SJCRH30 (cell line): ENCODE measurements around the gene RAB39A. TPM values are rescaled to one million over a fixed set of nuclear protein-coding genes. Genes with fewer than 3 reads are reported as not detected.
"Not testable (repeated sequence)": the region's sequence is repeated elsewhere in the genome, so short reads cannot be mapped to it uniquely, and the experiment has no call there.

Experiments used
- DNase-seq, 2 experiments: peaks; one replicate each; pipeline ENCODE4 v3.0.0-alpha.2; 2015 to 2020
- H3K27ac ChIP-seq: fragments of 250-450 bp; sonication (Bioruptor Pico); 2 replicates; pipeline ENCODE4 v1.5.1; 2020; ENCODE audit warnings: mild to moderate bottlenecking, moderate library complexity
- H3K27me3 ChIP-seq: fragments of 250-450 bp; sonication (Bioruptor Pico); 2 replicates; pipeline ENCODE4 v1.5.1; 2020; ENCODE audit warnings: mild to moderate bottlenecking, moderate library complexity
- H3K36me3 ChIP-seq: fragments of 250-450 bp; sonication (Bioruptor Pico); 2 replicates; pipeline ENCODE4 v1.5.1; 2020; ENCODE audit warnings: mild to moderate bottlenecking, moderate library complexity
- H3K4me1 ChIP-seq: fragments of 250-450 bp; sonication (Bioruptor Pico); 2 replicates; pipeline ENCODE4 v1.5.1; 2020; ENCODE audit warnings: mild to moderate bottlenecking, moderate library complexity
- H3K4me3 ChIP-seq: fragments of 250-450 bp; sonication (Bioruptor Pico); 2 replicates; pipeline ENCODE4 v1.5.1; 2020; ENCODE audit warnings: mild to moderate bottlenecking, moderate library complexity
- H3K9me3 ChIP-seq: fragments of 250-450 bp; sonication (Bioruptor Pico); replicated peaks from 2 replicates; pipeline ENCODE4 v1.5.1; 2020; ENCODE audit warnings: mild to moderate bottlenecking, moderate library complexity
- total RNA-seq: library from RNA; depleted of rRNA; stranded (reverse); fragments of >200 nt; shearing (Covaris generic); gene quantifications from 2 replicates; pipeline ENCODE4 v1.2.3, GENCODE V29; 2014; rRNA removed

The RAB39A gene
- total RNA-seq = 4.3 and 5.8 TPM in 2 replicates

- H3K27ac ChIP-seq = peak within 1 kb of the TSS; percentile 56
- DNase-seq = peak; percentile 92
- H3K36me3 ChIP-seq = no peaks in the 10 kb centered on the region
- H3K27me3 ChIP-seq = no peaks in the 10 kb centered on the region
- H3K9me3 ChIP-seq = no peaks in the 10 kb centered on the region
- no peaks in the 10 kb centered on the region for H3K4me1 ChIP-seq
- H3K4me3 ChIP-seq = peak within 1 kb of the TSS; percentile 73
Observed at GRCh38 chr11:107928046-107928766, at the start of gene RAB39A. Gene RAB39A, plus strand, starts transcription at chr11:107928448. Its CDS starts 121 bp downstream, at chr11:107928569.

GRCh38 chr11:107881471-107881870 is 46.8 kb upstream of the RAB39A start:
- not testable (repeated sequence) for H3K27me3 ChIP-seq, H3K4me1 ChIP-seq, H3K4me3 ChIP-seq, H3K36me3 ChIP-seq, H3K27ac ChIP-seq, DNase-seq, H3K9me3 ChIP-seq

- no peak overlapping the region for H3K4me3 ChIP-seq
- no peaks in the 10 kb centered on the region for H3K27me3 ChIP-seq
- H3K9me3 ChIP-seq = no peaks in the 10 kb centered on the region
- H3K27ac ChIP-seq = no peak overlapping the region
- no peak for DNase-seq
- H3K36me3 ChIP-seq = no peaks in the 10 kb centered on the region
- no peaks in the 10 kb centered on the region for H3K4me1 ChIP-seq
Observed at GRCh38 chr11:107882095-107882820, 46.0 kb upstream of the RAB39A start.

- H3K36me3 ChIP-seq = no peaks in the 10 kb centered on the region
- H3K4me3 ChIP-seq = no peak overlapping the region
- DNase-seq = peak in 1 of 2 experiments; percentile 25
- H3K27me3 ChIP-seq = no peaks in the 10 kb centered on the region
- H3K9me3 ChIP-seq = no peaks in the 10 kb centered on the region
- H3K4me1 ChIP-seq = no peaks in the 10 kb centered on the region
- no peak overlapping the region for H3K27ac ChIP-seq
Observed at GRCh38 chr11:107898270-107898669, 30.0 kb upstream of the RAB39A start.

GRCh38 chr11:107908211-107908610 is 20.0 kb upstream of the RAB39A start:
- Histone ChIP-seq H3K27me3 (no peaks in the 10 kb centered on the region), H3K9me3 (no peaks in the 10 kb centered on the region), H3K4me3 (no peak overlapping the region), H3K27ac (no peak overlapping the region), H3K4me1 (no peaks in the 10 kb centered on the region), H3K36me3 (no peaks in the 10 kb centered on the region)
- DNase-seq = no peak

GRCh38 chr11:107912415-107912814 is 15.8 kb upstream of the RAB39A start:
- not testable (repeated sequence) for DNase-seq, H3K4me1 ChIP-seq, H3K27me3 ChIP-seq, H3K9me3 ChIP-seq, H3K27ac ChIP-seq, H3K36me3 ChIP-seq, H3K4me3 ChIP-seq

- no peaks in the 10 kb centered on the region for H3K27me3 ChIP-seq
- H3K36me3 ChIP-seq = no peaks in the 10 kb centered on the region
- no peak overlapping the region for H3K4me3 ChIP-seq
- DNase-seq = no peak
- H3K9me3 ChIP-seq = no peaks in the 10 kb centered on the region
- no peaks in the 10 kb centered on the region for H3K4me1 ChIP-seq
- H3K27ac ChIP-seq = no peak overlapping the region
Observed at GRCh38 chr11:107915229-107915628, 13.0 kb upstream of the RAB39A start.

GRCh38 chr11:107916671-107917241 is 11.5 kb upstream of the RAB39A start:
- Histone ChIP-seq H3K9me3 (no peaks in the 10 kb centered on the region), H3K36me3 (no peaks in the 10 kb centered on the region), H3K27ac (no peak overlapping the region), H3K4me1 (no peaks in the 10 kb centered on the region), H3K27me3 (no peaks in the 10 kb centered on the region), H3K4me3 (no peak overlapping the region)
- DNase-seq = peak; percentile 31 to 64

- DNase-seq = no peak
- Histone ChIP-seq H3K4me3 (no peak overlapping the region), H3K27ac (no peak overlapping the region), H3K4me1 (no peaks in the 10 kb centered on the region), H3K36me3 (no peaks in the 10 kb centered on the region), H3K27me3 (no peaks in the 10 kb centered on the region), H3K9me3 (no peaks in the 10 kb centered on the region)
Observed at GRCh38 chr11:107921997-107922396, 6.3 kb upstream of the RAB39A start.

- not testable (repeated sequence) for H3K4me3 ChIP-seq, H3K27me3 ChIP-seq, H3K9me3 ChIP-seq, H3K4me1 ChIP-seq, DNase-seq, H3K36me3 ChIP-seq, H3K27ac ChIP-seq
Observed at GRCh38 chr11:107923519-107923918, 4.7 kb upstream of the RAB39A start.

- Histone ChIP-seq H3K9me3 (no peaks in the 10 kb centered on the region), H3K4me3 (no peak overlapping the region), H3K27me3 (no peaks in the 10 kb centered on the region), H3K4me1 (no peaks in the 10 kb centered on the region), H3K36me3 (no peaks in the 10 kb centered on the region), H3K27ac (no peak overlapping the region)
- DNase-seq = no peak
Observed at GRCh38 chr11:107924306-107924705, 3.9 kb upstream of the RAB39A start.

GRCh38 chr11:107927559-107927958 is 689 bp upstream of the RAB39A start:
- Histone ChIP-seq H3K4me1 (no peaks in the 10 kb centered on the region), H3K4me3 (peak overlapping the region; percentile 45), H3K9me3 (no peaks in the 10 kb centered on the region), H3K27me3 (no peaks in the 10 kb centered on the region), H3K36me3 (no peaks in the 10 kb centered on the region), H3K27ac (no peak overlapping the region)
- no peak for DNase-seq

GRCh38 chr11:107928767-107929507 is 689 bp downstream of the RAB39A start:
- H3K9me3 ChIP-seq = no peaks in the 10 kb centered on the region
- peak overlapping the region; percentile 56 for H3K27ac ChIP-seq
- H3K4me3 ChIP-seq = peak overlapping the region; percentile 73

GRCh38 chr11:107929611-107930200 is 1.5 kb downstream of the RAB39A start:
- DNase-seq = no peak
- H3K4me1 ChIP-seq = no peaks in the 10 kb centered on the region
- H3K36me3 ChIP-seq = no peaks in the 10 kb centered on the region
- peak overlapping the region; percentile 73 for H3K4me3 ChIP-seq
- no peaks in the 10 kb centered on the region for H3K9me3 ChIP-seq
- H3K27ac ChIP-seq = no peak overlapping the region
- H3K27me3 ChIP-seq = no peaks in the 10 kb centered on the region

More at GRCh38 chr11:107928767-107929507, 689 bp downstream of the RAB39A start:
- no peaks in the 10 kb centered on the region for H3K4me1 ChIP-seq
- no peaks in the 10 kb centered on the region for H3K27me3 ChIP-seq
- H3K36me3 ChIP-seq = no peaks in the 10 kb centered on the region
- DNase-seq = peak; percentile 18 to 47
